Ovary (tissue), 3 donors: ENCODE results near the gene LRRC27.
A peak's percentile ranks its signal among the peaks of the same experiment; 100 is the strongest.

Experiments used
- POLR2A ChIP-seq: fragments of 450-650 bp; IDR thresholded peaks from one replicate; pipeline ENCODE4 v1.6.1; 2017; ENCODE audit warnings: antibody characterized with exemption, mild to moderate bottlenecking, moderate library complexity
- TF ChIP-seq, protein P1 (sequence below), 3 donors: fragments of 450-650 bp in 2 of 3; fragments of 200-600 bp in 1 of 3; IDR thresholded peaks; one replicate each; pipeline versions ENCODE4 v1.5.1 to v1.8.0; 2016 to 2022; ENCODE audit warnings: antibody characterized with exemption in 3 of 3, mild to moderate bottlenecking in 1 of 3
- donor health status: DM: no; HTN: no; CAD: no.

DNA sequence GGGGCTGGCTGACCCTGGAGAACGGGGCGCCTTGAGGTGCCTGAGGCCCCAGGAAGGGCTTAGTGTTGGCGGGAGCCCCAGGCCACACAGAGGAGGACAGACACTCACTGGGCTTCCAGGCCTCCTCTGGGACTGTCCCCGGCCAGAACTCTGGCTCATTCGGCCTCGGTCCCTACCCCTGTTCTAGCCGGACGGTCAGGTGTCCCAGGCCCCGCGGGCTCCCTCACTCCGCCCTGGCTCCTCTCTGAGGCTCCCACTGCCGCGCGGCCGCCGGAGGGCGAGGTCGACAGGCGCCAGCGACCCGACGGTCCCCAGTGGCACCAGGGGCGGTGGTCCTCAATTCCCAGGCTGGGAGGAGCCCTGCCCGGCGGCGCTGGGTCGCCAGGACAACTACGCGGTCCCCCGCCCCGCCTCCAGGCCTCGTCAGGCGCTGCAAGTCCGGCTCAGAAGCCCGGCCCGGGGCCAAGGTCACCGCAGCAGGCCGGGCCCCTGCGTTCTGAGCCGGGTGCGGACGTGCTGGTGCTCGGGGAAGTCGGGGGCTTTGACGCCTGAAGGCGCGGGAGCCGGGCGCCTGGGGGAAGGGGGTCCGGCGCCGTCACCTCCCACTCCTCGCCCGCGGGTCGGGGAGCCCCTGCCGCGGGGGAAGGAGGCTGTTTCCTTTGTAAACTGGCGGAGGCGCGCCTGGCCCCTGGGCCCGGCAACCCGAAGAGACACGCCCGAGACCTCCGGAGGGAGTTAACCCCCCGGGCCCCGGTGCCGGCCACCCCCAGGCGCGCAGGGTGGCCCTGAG is 63.9 kb downstream of the LRRC27 start:
- TF ChIP-seq, protein P1, sequence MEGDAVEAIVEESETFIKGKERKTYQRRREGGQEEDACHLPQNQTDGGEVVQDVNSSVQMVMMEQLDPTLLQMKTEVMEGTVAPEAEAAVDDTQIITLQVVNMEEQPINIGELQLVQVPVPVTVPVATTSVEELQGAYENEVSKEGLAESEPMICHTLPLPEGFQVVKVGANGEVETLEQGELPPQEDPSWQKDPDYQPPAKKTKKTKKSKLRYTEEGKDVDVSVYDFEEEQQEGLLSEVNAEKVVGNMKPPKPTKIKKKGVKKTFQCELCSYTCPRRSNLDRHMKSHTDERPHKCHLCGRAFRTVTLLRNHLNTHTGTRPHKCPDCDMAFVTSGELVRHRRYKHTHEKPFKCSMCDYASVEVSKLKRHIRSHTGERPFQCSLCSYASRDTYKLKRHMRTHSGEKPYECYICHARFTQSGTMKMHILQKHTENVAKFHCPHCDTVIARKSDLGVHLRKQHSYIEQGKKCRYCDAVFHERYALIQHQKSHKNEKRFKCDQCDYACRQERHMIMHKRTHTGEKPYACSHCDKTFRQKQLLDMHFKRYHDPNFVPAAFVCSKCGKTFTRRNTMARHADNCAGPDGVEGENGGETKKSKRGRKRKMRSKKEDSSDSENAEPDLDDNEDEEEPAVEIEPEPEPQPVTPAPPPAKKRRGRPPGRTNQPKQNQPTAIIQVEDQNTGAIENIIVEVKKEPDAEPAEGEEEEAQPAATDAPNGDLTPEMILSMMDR (IDR thresholded peaks at IDR 0.05): no peak
- peak; percentile 66 for TF ChIP-seq POLR2A
